Measurements from ENCODE around the gene EGLN3. TPM values are rescaled to one million over a fixed set of nuclear protein-coding genes. Genes with fewer than 3 reads are reported as not detected.

Gene EGLN3
- total and polyA plus RNA-seq, 2 of the 13 experiments (the other 11 are each of a cell fraction or from before 2014, with no cell fraction given): 0.18 to 27.3 TPM

- in situ Hi-C loops (cut with HindIII; ENCODE audit: extremely low pct_ligation_motif_present, low pct_unique_long_range_greater_than_20kb): no loop called here
- H3K27me3 ChIP-seq (ENCODE audit: control insufficient read depth in 1 of 2, insufficient read depth in 2 of 2, low read length in 2 of 2): peaks cover 0 to 40% of the 10 kb centered on the region in 2 experiments; a peak in 3 of 5 replicates
- CTCF ChIA-PET (ENCODE audit: low intra/inter-chr PET ratio, low total read pairs): interaction anchor here (2.7 kb wide), 1 partner anchor 150 kb away, joined by 8 read pairs; no protein-coding TSS in a partner anchor
- no peak for DNase-seq (ENCODE audit: low spot score)
- peak; percentile 40 for FAIRE-seq
- H3K36me3 ChIP-seq (replicated peaks in 1 of 2; ENCODE audit: control insufficient read depth in 1 of 2, insufficient read depth in 2 of 2, low read length in 2 of 2): no peaks in the 10 kb centered on the region
- no peak overlapping the region for H2AFZ ChIP-seq (ENCODE audit: low read length)
- peaks cover 9% of the 10 kb centered on the region for H3K4me1 ChIP-seq (ENCODE audit: insufficient read depth, low read length)
- BruUV-seq (replicated peaks): no TSS peak
- 50% methylated on average over 9 of the region's 9 CpGs for WGBS (ENCODE audit: low lambda C conversion rate)
- H4K20me1 ChIP-seq (ENCODE audit: insufficient read depth, low read length): peaks cover 7% of the 10 kb centered on the region; the same call in 1 of the 2 replicates
- ATAC-seq: no peak
- POLR2A ChIA-PET: no interaction called here
- no peak overlapping the region for H3K27ac ChIP-seq (ENCODE audit: extremely low read length, insufficient read depth, low read length)
- peaks cover 44% of the 10 kb centered on the region for H3K79me2 ChIP-seq (ENCODE audit: insufficient read depth, low read length)
- H3K4me2 ChIP-seq (ENCODE audit: low read depth, low read length): peak overlapping the region; percentile 65
- intact Hi-C loops (cut with micrococcal nuclease; ENCODE audit: unreplicated experiment): loop anchor here (2.0 kb wide), 1 partner anchor 76 kb away; no protein-coding TSS in a partner anchor
- H3K9me3 ChIP-seq (ENCODE audit: low read length): no peaks in the 10 kb centered on the region
- peak overlapping the region; percentile 59; the same call in 1 of the 2 replicates for H3K9ac ChIP-seq (ENCODE audit: insufficient read depth, low read depth, low read length)
- TF ChIP-seq PHF21A (CRISPR knock-in tag; IDR thresholded peaks at IDR 0.05): no peak
- TF ChIP-seq POLR2AphosphoS5 (IDR thresholded peaks at IDR 0.05; ENCODE audit: low read depth, low read length): peak; percentile 44; the same call in 1 of the 2 replicates
- TF ChIP-seq, protein P1, sequence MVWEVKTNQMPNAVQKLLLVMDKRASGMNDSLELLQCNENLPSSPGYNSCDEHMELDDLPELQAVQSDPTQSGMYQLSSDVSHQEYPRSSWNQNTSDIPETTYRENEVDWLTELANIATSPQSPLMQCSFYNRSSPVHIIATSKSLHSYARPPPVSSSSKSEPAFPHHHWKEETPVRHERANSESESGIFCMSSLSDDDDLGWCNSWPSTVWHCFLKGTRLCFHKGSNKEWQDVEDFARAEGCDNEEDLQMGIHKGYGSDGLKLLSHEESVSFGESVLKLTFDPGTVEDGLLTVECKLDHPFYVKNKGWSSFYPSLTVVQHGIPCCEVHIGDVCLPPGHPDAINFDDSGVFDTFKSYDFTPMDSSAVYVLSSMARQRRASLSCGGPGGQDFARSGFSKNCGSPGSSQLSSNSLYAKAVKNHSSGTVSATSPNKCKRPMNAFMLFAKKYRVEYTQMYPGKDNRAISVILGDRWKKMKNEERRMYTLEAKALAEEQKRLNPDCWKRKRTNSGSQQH (CRISPR knock-in tag; IDR thresholded peaks at IDR 0.05; ENCODE audit: low read depth): peak; percentile 73; the same call in 1 of the 2 replicates
- TF ChIP-seq ZC3H13 (CRISPR knock-in tag; IDR thresholded peaks at IDR 0.05): 0 out of 2 replicates have a peak, but pooled peaks have one; percentile 39
- no peak for TF ChIP-seq HOXA3 (CRISPR knock-in tag; IDR thresholded peaks at IDR 0.05)
- H3K4me3 ChIP-seq (replicated peaks in 1 of 3; ENCODE audit: insufficient read depth in 1 of 3, low read depth in 2 of 3, low read length in 3 of 3): peak overlapping the region; percentile 38 to 78 (median 58)
Measured at GRCh38 chr14:33948869-33949408, 1.9 kb downstream of the EGLN3 start.
